Osteoblast (primary cell): ENCODE data around the gene KRTAP4-5. TPM values are rescaled to one million over a fixed set of nuclear protein-coding genes. Genes with fewer than 3 reads are reported as not detected.
A peak's percentile ranks its signal among the peaks of the same experiment; 100 is the strongest.
"Not testable (repeated sequence)": the region's sequence is repeated elsewhere in the genome, so short reads cannot be mapped to it uniquely, and the experiment has no call there.

Experiments used
- DNase-seq: peaks from one replicate; pipeline ENCODE4 v3.0.0; 2011; ENCODE audit warnings: low spot score, mixed read lengths; ENCODE audit not compliant: insufficient read length; ENCODE audit errors: missing footprints
- H2AFZ ChIP-seq: 2 replicates; pipeline ENCODE4 v1.6.0; 2011; ENCODE audit warnings: mild to moderate bottlenecking, low read length
- H3K27ac ChIP-seq: 2 replicates; pipeline ENCODE4 v1.5.1; 2011; ENCODE audit warnings: mild to moderate bottlenecking, low read depth, low read length, moderate library complexity
- H3K27me3 ChIP-seq: 2 replicates; pipeline ENCODE4 v1.6.0; 2012; ENCODE audit warnings: mild to moderate bottlenecking, control low read depth, inconsistent platforms, low read length, moderate library complexity; ENCODE audit not compliant: insufficient read depth
- H3K36me3 ChIP-seq: 2 replicates; pipeline ENCODE4 v1.5.1; 2011; ENCODE audit warnings: mild to moderate bottlenecking, low read length, control low read depth, moderate library complexity; ENCODE audit not compliant: insufficient read depth
- H3K4me1 ChIP-seq: 2 replicates; pipeline ENCODE4 v1.5.1; 2011; ENCODE audit warnings: mild to moderate bottlenecking, low read length, control low read depth, moderate library complexity; ENCODE audit not compliant: insufficient read depth
- H3K4me2 ChIP-seq: 2 replicates; pipeline ENCODE4 v1.6.0; 2011; ENCODE audit warnings: mild to moderate bottlenecking, low read length; ENCODE audit not compliant: insufficient read depth
- H3K4me3 ChIP-seq: fragments of 200-600 bp; sonication (generic); 3 replicates; pipeline ENCODE4 v1.5.1; 2012; ENCODE audit warnings: mild to moderate bottlenecking, low read length, inconsistent platforms; ENCODE audit not compliant: insufficient read depth
- H3K79me2 ChIP-seq: 2 replicates; pipeline ENCODE4 v1.6.0; 2012; ENCODE audit warnings: mild to moderate bottlenecking, low read length, control low read depth, inconsistent platforms; ENCODE audit not compliant: insufficient read depth
- H3K9me3 ChIP-seq: 2 replicates; pipeline ENCODE4 v1.5.1; 2011; ENCODE audit warnings: low read depth, low read length, control low read depth
- H4K20me1 ChIP-seq: 2 replicates; pipeline ENCODE4 v1.6.0; 2012; ENCODE audit warnings: mild to moderate bottlenecking, low read length, control low read depth; ENCODE audit not compliant: insufficient read depth
- total RNA-seq: library from RNA; depleted of rRNA; stranded (reverse); fragments of >200 nt; gene quantifications from 2 replicates; pipeline ENCODE4 v1.2.3, GENCODE V29; 2012
- TF ChIP-seq, protein P1 (sequence below): IDR thresholded peaks from 2 replicates; pipeline ENCODE4 v1.5.1; 2011; ENCODE audit warnings: mild to moderate bottlenecking, low read depth, low read length, moderate library complexity; ENCODE audit errors: extremely low read depth

Gene KRTAP4-5
- total RNA-seq, 1 donor, result not detected

DNA sequence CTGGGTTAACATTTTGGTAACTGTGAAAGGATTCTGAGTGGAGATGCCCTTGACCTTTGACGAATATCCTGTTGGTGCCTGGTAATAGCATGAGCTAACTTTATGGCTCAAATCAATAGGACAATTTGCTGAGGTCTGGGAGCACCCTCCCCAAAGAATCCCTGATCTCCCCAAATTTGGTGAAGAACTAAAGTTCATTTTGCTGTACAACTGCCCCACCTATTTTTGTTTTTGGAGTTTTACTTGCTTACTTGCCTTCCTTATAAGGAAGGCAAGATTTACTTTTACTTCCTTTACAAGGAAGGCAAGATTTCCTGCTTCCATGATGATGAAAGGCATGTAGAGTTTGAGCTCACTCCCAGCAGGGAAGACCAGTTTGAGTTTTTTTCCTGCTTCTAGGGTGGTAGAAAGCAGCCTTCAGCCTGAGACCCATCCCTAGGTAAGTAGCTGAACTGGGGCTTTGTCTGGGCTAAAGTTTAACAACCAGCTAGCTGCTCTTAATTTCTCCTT, 41.6 kb downstream of the KRTAP4-5 start:
- Histone ChIP-seq H3K4me1 (peaks cover 6% of the 10 kb centered on the region), H3K79me2 (no peaks in the 10 kb centered on the region), H3K36me3 (no peaks in the 10 kb centered on the region), H2AFZ (no peak overlapping the region), H3K9me3 (no peaks in the 10 kb centered on the region), H3K4me3 (peak overlapping the region; percentile 52), H3K27me3 (no peaks in the 10 kb centered on the region), H3K4me2 (no peak overlapping the region), H3K27ac (no peak overlapping the region), H4K20me1 (no peaks in the 10 kb centered on the region)
- TF ChIP-seq, protein P1, sequence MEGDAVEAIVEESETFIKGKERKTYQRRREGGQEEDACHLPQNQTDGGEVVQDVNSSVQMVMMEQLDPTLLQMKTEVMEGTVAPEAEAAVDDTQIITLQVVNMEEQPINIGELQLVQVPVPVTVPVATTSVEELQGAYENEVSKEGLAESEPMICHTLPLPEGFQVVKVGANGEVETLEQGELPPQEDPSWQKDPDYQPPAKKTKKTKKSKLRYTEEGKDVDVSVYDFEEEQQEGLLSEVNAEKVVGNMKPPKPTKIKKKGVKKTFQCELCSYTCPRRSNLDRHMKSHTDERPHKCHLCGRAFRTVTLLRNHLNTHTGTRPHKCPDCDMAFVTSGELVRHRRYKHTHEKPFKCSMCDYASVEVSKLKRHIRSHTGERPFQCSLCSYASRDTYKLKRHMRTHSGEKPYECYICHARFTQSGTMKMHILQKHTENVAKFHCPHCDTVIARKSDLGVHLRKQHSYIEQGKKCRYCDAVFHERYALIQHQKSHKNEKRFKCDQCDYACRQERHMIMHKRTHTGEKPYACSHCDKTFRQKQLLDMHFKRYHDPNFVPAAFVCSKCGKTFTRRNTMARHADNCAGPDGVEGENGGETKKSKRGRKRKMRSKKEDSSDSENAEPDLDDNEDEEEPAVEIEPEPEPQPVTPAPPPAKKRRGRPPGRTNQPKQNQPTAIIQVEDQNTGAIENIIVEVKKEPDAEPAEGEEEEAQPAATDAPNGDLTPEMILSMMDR, result no peak
- no peak for DNase-seq

- H3K4me2 ChIP-seq, H3K4me3 ChIP-seq, H4K20me1 ChIP-seq, H3K79me2 ChIP-seq, H2AFZ ChIP-seq, H3K27me3 ChIP-seq, H3K9me3 ChIP-seq, H3K36me3 ChIP-seq, DNase-seq: not testable (repeated sequence)
- H3K4me1 ChIP-seq, result peaks cover 13% of the 10 kb centered on the region
- peak within 1 kb of the TSS; percentile 66 for H3K27ac ChIP-seq
These were observed 44.3 kb downstream of the KRTAP4-5 start, which contains the start of gene KRTAP4-9 for GRCh38 chr17:41105347-41105746. Gene KRTAP4-9 (plus strand): TSS chr17:41105389. CDS start chr17:41105389, 0 bp downstream.

- not testable (repeated sequence) for H3K9me3 ChIP-seq, H2AFZ ChIP-seq, H3K79me2 ChIP-seq, H3K27me3 ChIP-seq, H4K20me1 ChIP-seq, DNase-seq, H3K36me3 ChIP-seq, H3K4me2 ChIP-seq, H3K4me3 ChIP-seq
- Histone ChIP-seq H3K4me1 (peaks cover 20% of the 10 kb centered on the region), H3K27ac (peak overlapping the region; percentile 66)
These were observed 45.1 kb downstream of the KRTAP4-5 start for GRCh38 chr17:41104386-41105038.

DNA sequence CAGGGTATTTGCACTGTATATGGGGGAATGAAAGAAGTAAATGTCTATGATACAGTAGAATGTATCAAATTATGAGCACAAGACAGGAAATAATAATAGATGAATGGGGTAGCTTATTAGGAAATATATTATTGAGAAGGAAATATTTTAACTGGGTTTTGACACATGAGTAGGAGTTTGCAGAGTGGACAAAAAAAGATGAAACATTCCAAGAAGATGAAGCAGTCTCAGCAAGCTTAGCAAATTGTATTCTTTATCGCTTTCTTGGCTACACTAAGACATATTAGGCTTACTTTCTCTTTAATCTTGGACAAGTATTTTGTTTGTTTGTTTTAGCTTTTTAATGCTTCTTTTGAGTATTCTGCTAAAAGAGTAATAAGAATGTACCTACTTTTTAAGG, 45.7 kb downstream of the KRTAP4-5 start:
- Histone ChIP-seq H3K79me2 (no peaks in the 10 kb centered on the region), H2AFZ (no peak overlapping the region), H3K4me2 (no peak overlapping the region), H3K27me3 (no peaks in the 10 kb centered on the region), H3K27ac (no peak overlapping the region), H3K36me3 (no peaks in the 10 kb centered on the region), H4K20me1 (no peaks in the 10 kb centered on the region), H3K4me1 (peaks cover 24% of the 10 kb centered on the region), H3K4me3 (no peak overlapping the region), H3K9me3 (no peaks in the 10 kb centered on the region)
- TF ChIP-seq, protein P1, result no peak
- DNase-seq, result no peak

DNA sequence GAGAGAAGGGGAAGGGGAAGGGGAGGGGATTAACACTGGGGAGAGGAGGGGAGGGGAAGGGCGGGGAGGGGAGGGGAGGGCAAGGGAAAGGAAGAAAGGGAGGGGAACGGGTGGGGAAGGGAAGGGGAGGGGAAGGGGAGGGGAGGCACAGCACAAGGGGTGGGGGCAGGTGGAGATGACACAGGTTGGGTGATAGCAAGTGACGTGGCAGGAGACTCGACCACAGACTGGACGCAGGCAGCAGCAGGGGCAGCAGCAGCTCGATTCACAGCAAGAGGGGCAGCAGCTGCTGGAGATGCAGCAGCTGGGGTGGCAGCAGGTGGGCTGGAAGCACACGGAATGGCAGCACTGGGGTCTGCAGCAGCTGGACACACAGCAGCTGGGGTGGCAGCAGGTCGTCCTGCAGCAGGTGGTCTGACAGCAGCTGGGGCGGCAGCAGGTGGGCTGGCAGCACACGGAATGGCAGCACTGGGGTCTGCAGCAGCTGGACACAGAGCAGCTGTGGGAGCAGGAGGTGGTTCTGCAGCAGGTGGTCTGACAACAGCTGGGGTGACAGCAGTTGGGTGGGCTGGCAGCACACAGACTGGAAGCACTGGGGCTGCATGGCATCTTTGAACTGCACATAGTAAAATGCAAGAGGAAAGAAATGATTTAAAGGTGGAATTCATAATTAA, 47.9 kb downstream of the KRTAP4-5 start, which contains the start of gene KRTAP4-16:
Gene KRTAP4-16 (minus strand): TSS at position 624 of the 674 bp plus-strand sequence. CDS start 0 bp downstream, at position 624.
- H3K79me2 ChIP-seq, result no peaks in the 10 kb centered on the region
- peak within 1 kb of the TSS; percentile 42 for H3K27ac ChIP-seq
- no peaks in the 10 kb centered on the region for H3K27me3 ChIP-seq
- TF ChIP-seq, protein P1, result no peak
- peak within 1 kb of the TSS; percentile 27 for H2AFZ ChIP-seq
- H3K4me1 ChIP-seq, result peaks cover 35% of the 10 kb centered on the region
- H4K20me1 ChIP-seq, result no peaks in the 10 kb centered on the region
- H3K9me3 ChIP-seq, result no peaks in the 10 kb centered on the region
- DNase-seq, result no peak
- no peak within 1 kb of the TSS for H3K4me2 ChIP-seq
- no peak within 1 kb of the TSS for H3K4me3 ChIP-seq
- no peaks in the 10 kb centered on the region for H3K36me3 ChIP-seq

- not testable (repeated sequence) for H3K9me3 ChIP-seq, H4K20me1 ChIP-seq, H3K4me2 ChIP-seq, H3K27me3 ChIP-seq, H2AFZ ChIP-seq, H3K36me3 ChIP-seq, DNase-seq, H3K79me2 ChIP-seq, H3K4me3 ChIP-seq
- H3K27ac ChIP-seq, result peak overlapping the region; percentile 73
- H3K4me1 ChIP-seq, result peaks cover 31% of the 10 kb centered on the region
These were observed 49.7 kb downstream of the KRTAP4-5 start for GRCh38 chr17:41099682-41100480.
